ENCODE data around the gene SLC26A8. TPM values are rescaled to one million over a fixed set of nuclear protein-coding genes. Genes with fewer than 3 reads are reported as not detected.

The SLC26A8 gene
- total RNA-seq, 1 experiment from 2014 or later = 1.8 TPM

- Mint-ChIP-seq H3K4me3 (ENCODE audit: unreplicated experiment) (no peak overlapping the region), H3K9me3 (ENCODE audit: unreplicated experiment) (no peaks in the 10 kb centered on the region), H3K4me1 (ENCODE audit: low read depth, unreplicated experiment) (no peaks in the 10 kb centered on the region), H3K36me3 (ENCODE audit: insufficient read depth, unreplicated experiment) (no peaks in the 10 kb centered on the region), H3K27ac (ENCODE audit: unreplicated experiment) (no peak overlapping the region), H3K27me3 (ENCODE audit: insufficient read depth, unreplicated experiment) (no peaks in the 10 kb centered on the region)
- no peaks in the 10 kb centered on the region for H3K36me3 ChIP-seq (ENCODE audit: control insufficient read depth, insufficient read depth, low read length)
- CTCF ChIA-PET = no interaction called here
- H3K4me3 ChIP-seq (ENCODE audit: low read depth, low read length) = no peak overlapping the region
- intact Hi-C loops (cut with micrococcal nuclease; ENCODE audit: unreplicated experiment) = no loop called here
- DNase-seq = no peak
- POLR2A ChIA-PET = no interaction called here
- no peaks in the 10 kb centered on the region for H3K9me3 ChIP-seq
- no peaks in the 10 kb centered on the region for H3K4me1 ChIP-seq
- TF ChIP-seq CTCF (IDR thresholded peaks at IDR 0.05; ENCODE audit: insufficient read depth in 1 of 2, low read depth in 1 of 2, low read length in 1 of 2, severe bottlenecking in 1 of 2, unreplicated experiment in 1 of 2) = no peak
- no TSS peak for BruUV-seq (replicated peaks)
- no peaks in the 10 kb centered on the region for H3K27me3 ChIP-seq (replicated peaks; ENCODE audit: control insufficient read depth, insufficient read depth, low read length)
Observed at GRCh38 chr6:36052097-36052496, 27.7 kb upstream of the SLC26A8 start.

- DNase-seq = no peak
- no peak for TF ChIP-seq CTCF (IDR thresholded peaks at IDR 0.05; ENCODE audit: insufficient read depth in 1 of 2, low read depth in 1 of 2, low read length in 1 of 2, severe bottlenecking in 1 of 2, unreplicated experiment in 1 of 2)
- H3K4me3 Mint-ChIP-seq (ENCODE audit: unreplicated experiment) = no peak overlapping the region
- no peak overlapping the region for H3K27ac Mint-ChIP-seq (ENCODE audit: unreplicated experiment)
- no peaks in the 10 kb centered on the region for H3K4me1 ChIP-seq
- H3K9me3 Mint-ChIP-seq (ENCODE audit: unreplicated experiment) = no peaks in the 10 kb centered on the region
- BruUV-seq (replicated peaks) = no TSS peak
- H3K36me3 Mint-ChIP-seq (ENCODE audit: insufficient read depth, unreplicated experiment) = no peaks in the 10 kb centered on the region
- POLR2A ChIA-PET = no interaction called here
- no peaks in the 10 kb centered on the region for H3K4me1 Mint-ChIP-seq (ENCODE audit: low read depth, unreplicated experiment)
- no peaks in the 10 kb centered on the region for H3K9me3 ChIP-seq
- intact Hi-C loops (cut with micrococcal nuclease; ENCODE audit: unreplicated experiment) = no loop called here
- no peak overlapping the region for H3K4me3 ChIP-seq (ENCODE audit: low read depth, low read length)
- H3K36me3 ChIP-seq (ENCODE audit: control insufficient read depth, insufficient read depth, low read length) = no peaks in the 10 kb centered on the region
- H3K27me3 ChIP-seq (replicated peaks; ENCODE audit: control insufficient read depth, insufficient read depth, low read length) = no peaks in the 10 kb centered on the region
- CTCF ChIA-PET = interaction anchor here (0.7 kb wide), 1 partner anchor 25 kb away, joined by 4 read pairs; no protein-coding TSS in a partner anchor
- H3K27me3 Mint-ChIP-seq (ENCODE audit: insufficient read depth, unreplicated experiment) = no peaks in the 10 kb centered on the region
Observed at GRCh38 chr6:36050947-36051710, 26.7 kb upstream of the SLC26A8 start.

GRCh38 chr6:36050305-36050704, 25.9 kb upstream of the SLC26A8 start:
- no peaks in the 10 kb centered on the region for H3K27me3 ChIP-seq (replicated peaks; ENCODE audit: control insufficient read depth, insufficient read depth, low read length)
- H3K4me3 ChIP-seq (ENCODE audit: low read depth, low read length) = no peak overlapping the region
- H3K9me3 ChIP-seq = no peaks in the 10 kb centered on the region
- H3K9me3 Mint-ChIP-seq (ENCODE audit: unreplicated experiment) = no peaks in the 10 kb centered on the region
- H3K27me3 Mint-ChIP-seq (ENCODE audit: insufficient read depth, unreplicated experiment) = no peaks in the 10 kb centered on the region
- POLR2A ChIA-PET = no interaction called here
- H3K4me1 Mint-ChIP-seq (ENCODE audit: low read depth, unreplicated experiment) = no peaks in the 10 kb centered on the region
- TF ChIP-seq CTCF (IDR thresholded peaks at IDR 0.05; ENCODE audit: insufficient read depth in 1 of 2, low read depth in 1 of 2, low read length in 1 of 2, severe bottlenecking in 1 of 2, unreplicated experiment in 1 of 2) = no peak
- H3K36me3 ChIP-seq (ENCODE audit: control insufficient read depth, insufficient read depth, low read length) = no peaks in the 10 kb centered on the region
- no peak overlapping the region for H3K4me3 Mint-ChIP-seq (ENCODE audit: unreplicated experiment)
- no TSS peak for BruUV-seq (replicated peaks)
- no peak for DNase-seq
- H3K27ac Mint-ChIP-seq (ENCODE audit: unreplicated experiment) = no peak overlapping the region
- H3K4me1 ChIP-seq = no peaks in the 10 kb centered on the region
- intact Hi-C loops (cut with micrococcal nuclease; ENCODE audit: unreplicated experiment) = no loop called here
- no peaks in the 10 kb centered on the region for H3K36me3 Mint-ChIP-seq (ENCODE audit: insufficient read depth, unreplicated experiment)
- CTCF ChIA-PET = no interaction called here

Data from Caco-2 (cell line).